ENCODE results near the gene SYN1. TPM values are rescaled to one million over a fixed set of nuclear protein-coding genes. Genes with fewer than 3 reads are reported as not detected.

The SYN1 gene
- total and polyA plus RNA-seq, 2 experiments from 2014 or later: 3.6 to 6.7 TPM

- no peak for TF ChIP-seq ZNF462 (CRISPR knock-in tag; IDR thresholded peaks at IDR 0.05)
Observed at GRCh38 chrX:47611489-47611888, 8.2 kb downstream of the SYN1 start (continued).

GRCh38 chrX:47610511-47610910 lies 9.1 kb downstream of the SYN1 start:
- no peak for DNase-seq (ENCODE audit: low spot score)
- no peak overlapping the region for H3K4me2 ChIP-seq
- no peaks in the 10 kb centered on the region for H3K36me3 ChIP-seq (ENCODE audit: insufficient read depth)
- no peak for ATAC-seq
- H3K4me3 Mint-ChIP-seq: no peak overlapping the region
- H3K4me3 ChIP-seq: no peak overlapping the region
- no peaks in the 10 kb centered on the region for H3K27me3 ChIP-seq (ENCODE audit: insufficient read depth)
- no peaks in the 10 kb centered on the region for H3F3A ChIP-seq (replicated peaks; ENCODE audit: low read depth)
- peaks cover 17% of the 10 kb centered on the region for H3K4me1 Mint-ChIP-seq
- H3K27ac Mint-ChIP-seq: no peak overlapping the region; the same call in 1 of the 2 replicates
- H3K9me2 ChIP-seq (ENCODE audit: insufficient read depth): no peaks in the 10 kb centered on the region
- no peak overlapping the region for H3K27ac ChIP-seq (ENCODE audit: low read depth)
- H3K9me3 Mint-ChIP-seq: no peaks in the 10 kb centered on the region
- H3K36me3 Mint-ChIP-seq (ENCODE audit: low read depth): peaks cover 13% of the 10 kb centered on the region; the same call in 2 of the 3 replicates
- no peaks in the 10 kb centered on the region for H3K79me2 ChIP-seq (replicated peaks; ENCODE audit: insufficient read depth)
- no peaks in the 10 kb centered on the region for H3K4me1 ChIP-seq (ENCODE audit: insufficient read depth)
- H4K20me1 ChIP-seq (replicated peaks; ENCODE audit: insufficient read depth): no peaks in the 10 kb centered on the region
- no peak overlapping the region for H2AFZ ChIP-seq
- H3K27me3 Mint-ChIP-seq (ENCODE audit: insufficient read depth, low read depth, poor library complexity): peaks cover 4% of the 10 kb centered on the region
- TF ChIP-seq ZNF114 (CRISPR knock-in tag; IDR thresholded peaks at IDR 0.05) (no peak), CTCF (conservative IDR thresholded peaks at IDR 0.05; ENCODE audit: low read depth in 2 of 2) (no peak), NANOG (IDR thresholded peaks at IDR 0.05; ENCODE audit: borderline replicate concordance) (no peak), ZNF331 (CRISPR knock-in tag; IDR thresholded peaks at IDR 0.05; ENCODE audit: low read depth) (no peak), EZH2phosphoT487 (IDR thresholded peaks at IDR 0.05; ENCODE audit: unreplicated experiment) (no peak), CREB1 (CRISPR knock-in tag; IDR thresholded peaks at IDR 0.05; ENCODE audit: low read depth) (no peak), POLR2AphosphoS5 (IDR thresholded peaks at IDR 0.05; ENCODE audit: low read depth) (no peak), JUNB (IDR thresholded peaks at IDR 0.05; ENCODE audit: unreplicated experiment) (no peak), STAT1 (IDR thresholded peaks at IDR 0.05; ENCODE audit: unreplicated experiment) (no peak), EZH2 (IDR thresholded peaks at IDR 0.05; ENCODE audit: low read depth, unreplicated experiment) (no peak)

Data from GM23338 (cell line).